ENCODE measurements around the gene CRACR2B.

- TF ChIP-seq CTCF (IDR thresholded peaks at IDR 0.05) (no peak), EZH2 (IDR thresholded peaks at IDR 0.05; ENCODE audit: borderline replicate concordance, insufficient read depth, low read depth, low read length, poor library complexity, severe bottlenecking) (no peak)
Observed at GRCh38 chr11:788953-789940, 38.5 kb upstream of the CRACR2B start.
